HG03469 (cell line): ENCODE data around the gene MRPS7.
"Not testable (repeated sequence)": the region's sequence is repeated elsewhere in the genome, so short reads cannot be mapped to it uniquely, and the experiment has no call there.

ENCODE experiments used
- ATAC-seq: cut with Tn5 transposase; IDR thresholded peaks from one replicate; pipeline ENCODE4 v1.9.1; 2021; ENCODE audit warnings: mild to moderate bottlenecking, moderate library complexity, moderate number of reproducible peaks; ENCODE audit not compliant: unreplicated experiment

Gene MRPS7

DNA sequence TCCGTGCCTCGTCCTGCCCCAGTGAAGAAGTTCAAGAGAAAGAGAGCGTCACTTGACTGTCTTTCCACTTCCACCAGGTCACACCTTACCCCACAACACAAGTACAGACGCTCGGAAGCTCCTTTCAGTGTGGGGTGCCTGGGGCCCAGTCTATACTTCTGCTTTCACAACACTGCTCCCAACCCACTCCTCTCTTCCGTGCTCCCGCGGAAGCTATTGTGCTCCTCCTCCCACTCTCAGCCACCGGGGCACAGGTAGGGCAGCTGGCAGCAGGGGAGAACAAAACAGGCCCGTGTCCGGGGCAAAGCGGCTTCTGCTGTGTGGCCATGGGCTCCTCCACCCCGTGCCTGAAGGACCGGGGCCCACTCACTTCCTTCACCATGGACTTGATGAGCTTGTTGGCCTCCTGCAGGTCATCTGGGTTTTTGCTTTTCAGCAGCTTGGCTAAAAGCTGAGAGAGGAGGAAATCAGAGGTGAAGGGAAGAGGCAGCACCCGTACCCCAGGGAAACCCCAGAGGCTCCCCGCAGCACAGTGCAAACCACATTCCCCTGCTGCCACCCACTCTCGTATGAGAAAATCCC lies 19.1 kb upstream of the MRPS7 start:
- ATAC-seq: no peak

DNA sequence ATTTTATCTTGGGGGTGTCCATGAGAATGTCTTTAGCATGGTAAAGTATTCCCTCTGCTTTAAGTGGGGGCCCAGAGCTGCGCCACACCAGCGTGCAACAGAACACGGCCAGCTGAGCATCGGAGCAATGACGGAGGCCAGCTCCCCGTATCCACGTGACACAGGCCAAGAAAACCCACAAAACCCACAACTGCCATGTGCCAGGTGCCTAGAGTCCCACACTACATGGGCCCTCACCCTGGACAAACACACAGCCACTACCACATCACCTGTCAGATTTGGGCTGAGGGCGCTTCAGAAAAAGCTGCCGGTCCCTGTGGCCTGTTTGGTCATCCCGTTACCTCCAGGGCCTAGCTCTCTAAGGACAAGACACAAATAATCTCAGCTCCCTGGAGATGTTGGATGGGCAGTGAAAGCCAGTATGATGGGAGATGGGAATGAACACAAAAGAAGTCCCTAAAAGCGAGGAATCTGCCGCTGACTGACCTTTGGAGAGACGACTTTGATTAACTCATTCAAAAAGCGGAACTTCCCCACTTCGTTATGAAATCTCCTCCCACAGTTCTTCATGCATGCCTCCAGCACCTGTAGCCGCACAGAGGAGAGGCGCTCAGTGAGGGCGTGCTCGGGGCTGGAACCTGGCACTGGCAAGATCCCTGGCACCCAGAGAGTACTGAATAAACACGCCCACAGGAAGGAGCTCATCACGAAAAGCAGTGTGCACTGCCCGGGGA lies 17.4 kb upstream of the MRPS7 start:
- no peak for ATAC-seq

DNA sequence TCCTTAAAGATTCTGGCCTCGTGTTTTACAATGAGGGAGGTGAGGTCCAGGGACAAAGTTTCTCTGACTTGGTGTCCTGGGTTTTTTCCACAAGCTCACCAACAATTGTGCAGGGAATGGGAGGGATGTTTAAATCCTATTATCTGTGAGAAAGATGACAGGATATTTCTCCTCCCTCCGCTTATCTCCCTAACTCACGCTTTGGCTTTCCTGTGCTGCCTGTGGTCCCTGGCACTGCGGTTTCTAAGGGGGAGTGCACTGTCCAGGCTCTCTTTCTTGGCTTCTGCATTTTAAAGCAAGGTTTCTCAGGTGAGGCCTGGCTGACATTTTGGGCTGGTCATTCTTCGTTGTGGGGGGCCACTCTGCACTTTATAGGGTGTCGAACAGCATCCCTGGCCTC lies 16.7 kb upstream of the MRPS7 start:
- ATAC-seq: no peak

DNA sequence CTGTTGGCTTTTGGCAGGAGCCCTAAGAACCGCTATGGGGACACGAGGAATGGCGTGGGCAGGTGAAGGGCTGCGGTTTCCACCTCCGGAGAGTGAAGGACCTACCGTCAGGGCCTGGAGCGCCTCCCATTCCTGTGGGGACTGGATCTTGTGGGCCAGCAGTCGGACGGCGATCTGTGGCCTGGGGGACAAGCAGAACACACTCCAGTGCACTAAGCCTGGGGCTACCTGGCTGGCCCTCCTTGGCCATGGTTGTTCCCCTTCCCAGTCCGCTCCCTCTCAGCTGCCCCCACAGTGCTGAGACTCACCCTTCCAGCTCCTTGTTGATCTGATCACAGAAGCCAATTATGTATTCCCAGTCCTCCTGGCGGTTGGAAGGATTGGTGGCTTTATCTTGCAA lies 15.3 kb upstream of the MRPS7 start:
- no peak for ATAC-seq

DNA sequence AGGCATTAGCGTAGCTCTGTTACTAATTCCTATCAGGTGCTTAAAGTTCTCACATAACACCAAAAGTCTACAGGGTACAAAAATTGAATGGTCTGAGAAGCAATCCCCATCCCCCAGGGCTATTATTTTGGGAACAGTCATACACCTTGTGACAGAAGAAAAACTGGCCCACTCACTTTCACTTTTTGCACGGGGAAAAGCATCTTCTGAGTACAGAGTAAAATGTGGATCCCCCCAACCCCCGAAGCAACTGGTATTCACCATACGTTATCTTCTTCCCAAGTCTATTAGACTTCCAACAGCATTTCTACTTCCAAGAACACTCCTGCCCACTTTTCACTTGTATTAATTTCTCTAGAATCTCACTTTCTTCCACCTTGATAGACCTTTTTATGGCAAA lies 12.1 kb upstream of the MRPS7 start:
- ATAC-seq: no peak

DNA sequence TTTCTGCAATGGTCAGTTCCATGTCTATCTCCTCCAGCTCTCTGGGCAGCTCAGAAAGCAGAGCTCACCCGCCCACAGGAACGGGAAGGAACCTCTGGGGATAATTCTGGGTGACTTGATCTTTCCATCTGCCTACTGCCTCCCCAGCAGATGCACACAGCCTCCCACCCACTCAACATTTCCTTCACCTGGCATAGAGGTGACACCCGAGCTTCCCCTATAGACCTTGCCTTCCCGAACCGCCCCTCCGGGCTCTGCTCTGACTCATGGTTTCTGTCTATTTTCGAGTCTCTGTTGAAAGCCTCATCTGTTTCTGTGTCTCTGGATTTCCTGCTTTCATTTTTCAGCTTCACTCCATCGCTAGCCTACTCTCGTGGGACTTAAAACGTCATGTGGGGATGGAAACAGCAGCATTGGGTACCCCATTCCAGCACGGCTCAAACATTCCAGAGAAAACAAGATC lies 11.6 kb upstream of the MRPS7 start:
- ATAC-seq: no peak

DNA sequence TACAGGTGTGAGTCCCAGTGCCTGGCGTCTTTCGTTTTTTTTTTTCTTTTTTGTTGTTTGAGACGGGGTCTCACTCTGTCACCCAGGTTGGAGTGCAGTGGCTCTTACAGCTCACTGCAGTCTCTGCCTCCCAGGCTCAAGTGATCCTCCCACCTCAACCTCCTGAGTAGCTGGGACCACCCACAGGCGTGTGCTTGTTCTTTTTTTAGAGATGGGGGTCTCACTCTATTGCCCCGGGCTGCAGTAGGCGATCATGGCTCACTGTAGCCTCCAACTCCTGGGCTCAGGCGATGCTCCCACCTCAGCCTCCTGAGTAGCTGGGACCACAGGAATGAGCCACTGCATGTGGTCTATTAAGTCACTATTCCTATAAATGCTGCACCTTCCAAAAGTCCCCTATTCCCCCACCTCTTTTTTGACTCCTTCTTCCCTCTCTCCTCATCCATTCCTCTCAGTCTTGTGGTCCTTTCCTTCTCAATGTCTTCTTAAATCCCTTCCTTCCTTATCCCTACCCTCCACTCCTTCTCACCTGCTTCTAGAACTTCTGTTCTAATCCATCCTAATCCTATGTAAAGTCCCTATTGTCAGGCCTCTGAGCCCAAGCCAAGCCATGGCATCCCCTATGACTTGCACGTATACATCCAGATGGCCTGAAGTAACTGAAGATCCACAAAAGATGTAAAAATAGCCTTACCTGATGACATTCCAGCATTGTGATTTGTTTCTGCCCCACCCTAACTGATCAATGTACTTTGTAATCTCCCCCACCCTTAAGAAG lies 9.5 kb upstream of the MRPS7 start:
- ATAC-seq: no peak

DNA sequence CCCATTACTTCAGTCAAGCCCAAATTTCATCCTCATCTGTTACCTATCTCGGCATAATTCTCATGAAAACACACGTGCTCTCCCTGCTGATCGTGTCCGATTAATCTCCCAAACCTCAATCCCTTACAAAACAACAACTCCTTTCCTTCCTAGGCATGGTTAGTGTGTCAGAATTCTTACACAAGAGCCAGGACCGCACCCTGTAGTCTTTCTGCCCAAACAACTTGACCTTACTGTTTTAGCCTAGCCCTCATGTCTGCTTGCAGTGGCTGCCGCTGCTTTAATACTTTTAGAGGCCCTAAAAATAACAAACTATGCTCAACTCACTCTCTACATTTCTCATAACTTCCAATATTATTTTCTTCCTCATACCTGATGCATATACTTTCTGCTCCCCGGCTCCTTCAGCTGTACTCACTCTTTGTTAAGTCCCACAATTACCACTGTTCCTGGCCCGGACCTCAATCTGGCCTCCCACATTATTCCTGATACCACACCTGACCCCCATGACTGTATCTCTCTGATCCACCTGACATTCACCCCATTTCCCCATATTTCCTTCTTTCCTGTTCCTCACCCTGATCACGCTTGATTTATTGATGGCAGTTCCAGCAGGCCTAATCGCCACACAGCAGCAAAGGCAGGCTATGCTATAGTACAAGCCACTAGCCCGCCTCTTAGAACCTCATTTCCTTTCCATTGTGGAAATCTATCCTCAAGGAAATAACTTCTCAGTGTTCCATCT lies 5.6 kb upstream of the MRPS7 start:
- ATAC-seq: not testable (repeated sequence)

DNA sequence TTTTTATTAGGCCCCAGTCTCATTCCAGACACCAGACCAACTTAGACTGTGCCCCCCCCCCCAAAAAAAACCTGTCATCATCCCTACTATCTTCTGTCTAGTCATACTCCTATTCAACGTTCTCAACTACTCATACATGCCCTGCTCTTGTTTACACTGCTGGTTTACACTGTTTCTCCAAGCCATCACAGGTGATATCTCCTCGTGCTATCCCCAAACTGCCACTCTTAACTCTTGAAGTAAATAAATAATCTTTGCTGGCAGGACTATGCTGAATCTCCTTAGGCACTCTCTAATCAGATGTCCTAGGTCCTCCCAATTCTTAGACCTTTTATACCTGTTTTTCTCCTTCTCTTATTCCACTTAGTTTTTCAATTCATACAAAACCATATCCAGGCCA lies 4.5 kb upstream of the MRPS7 start:
- ATAC-seq: not testable (repeated sequence)

DNA sequence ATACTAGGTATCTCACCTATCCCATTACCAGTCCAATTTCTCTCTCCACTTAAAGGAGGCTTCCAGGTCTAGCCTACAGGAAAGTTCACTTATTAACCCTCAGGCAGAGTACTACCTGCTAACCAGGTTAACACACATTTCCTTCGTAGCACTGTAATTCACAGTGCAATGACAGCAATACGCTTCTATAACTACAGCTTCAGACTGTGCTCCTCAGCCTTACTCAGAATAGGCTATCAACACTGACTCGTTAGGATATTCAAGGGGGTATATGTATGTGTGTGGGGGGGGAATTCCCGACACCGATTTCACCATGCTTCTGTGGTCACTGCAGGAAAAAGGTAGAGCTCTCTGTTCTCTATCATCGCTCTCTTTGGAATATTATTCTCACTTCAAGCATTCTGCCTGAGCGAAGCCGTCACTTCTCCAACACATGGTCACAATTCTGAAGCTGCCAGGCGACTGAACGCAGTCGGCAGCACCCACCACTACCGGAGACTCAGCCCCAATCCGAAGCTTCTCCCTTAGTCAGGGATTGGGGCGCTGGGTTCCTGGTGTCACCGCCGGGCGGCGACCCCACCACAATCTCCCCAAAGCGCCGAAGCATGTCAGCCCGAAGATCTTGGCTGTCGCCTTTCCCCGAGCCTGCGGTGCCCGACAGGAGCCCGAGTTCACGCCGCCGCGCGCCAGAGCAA lies 891 bp upstream of the MRPS7 start:
- peak; percentile 18 for ATAC-seq

DNA sequence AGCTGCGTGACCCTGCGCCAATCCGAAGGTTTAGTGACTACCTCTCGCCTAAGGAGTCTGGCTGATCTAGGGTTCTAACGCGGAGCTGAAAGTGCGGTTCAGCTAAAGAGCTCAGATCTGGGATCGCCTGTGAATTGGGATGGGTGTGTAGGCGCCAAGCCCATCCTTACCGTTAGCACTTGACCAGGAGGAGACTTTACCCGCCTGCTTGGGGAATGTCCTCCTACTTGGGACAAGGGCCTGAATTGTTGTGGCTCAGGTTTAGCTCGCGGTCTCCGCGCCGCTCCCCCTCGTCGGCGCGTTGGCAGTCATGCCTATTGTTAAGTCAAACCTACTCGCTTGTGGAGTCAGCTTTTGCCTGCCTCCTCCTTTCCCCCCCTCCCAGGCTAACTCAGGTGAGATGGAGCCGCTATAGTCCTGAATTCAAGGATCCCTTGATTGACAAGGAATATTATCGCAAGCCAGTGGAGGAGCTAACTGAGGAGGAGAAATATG lies 480 bp downstream of the MRPS7 start:
- no peak for ATAC-seq

DNA sequence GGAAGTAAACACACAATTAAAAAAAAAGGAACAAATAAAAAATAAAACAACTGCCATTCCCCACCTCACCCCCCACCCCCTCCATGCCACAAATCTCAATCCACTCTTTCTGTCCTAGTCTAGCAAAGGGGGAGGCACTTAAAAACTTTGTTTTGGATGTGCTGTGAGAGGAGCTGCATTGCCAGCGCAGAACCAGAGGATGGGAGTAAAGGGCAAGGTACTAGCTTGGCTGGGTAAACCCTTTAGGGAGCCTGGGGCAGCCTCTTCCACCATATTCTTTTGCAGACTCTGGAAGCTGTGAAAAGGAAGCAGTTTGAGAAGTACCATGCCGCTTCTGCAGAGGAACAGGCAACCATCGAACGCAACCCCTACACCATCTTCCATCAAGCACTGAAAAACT lies 1.4 kb downstream of the MRPS7 start:
- ATAC-seq: no peak

DNA sequence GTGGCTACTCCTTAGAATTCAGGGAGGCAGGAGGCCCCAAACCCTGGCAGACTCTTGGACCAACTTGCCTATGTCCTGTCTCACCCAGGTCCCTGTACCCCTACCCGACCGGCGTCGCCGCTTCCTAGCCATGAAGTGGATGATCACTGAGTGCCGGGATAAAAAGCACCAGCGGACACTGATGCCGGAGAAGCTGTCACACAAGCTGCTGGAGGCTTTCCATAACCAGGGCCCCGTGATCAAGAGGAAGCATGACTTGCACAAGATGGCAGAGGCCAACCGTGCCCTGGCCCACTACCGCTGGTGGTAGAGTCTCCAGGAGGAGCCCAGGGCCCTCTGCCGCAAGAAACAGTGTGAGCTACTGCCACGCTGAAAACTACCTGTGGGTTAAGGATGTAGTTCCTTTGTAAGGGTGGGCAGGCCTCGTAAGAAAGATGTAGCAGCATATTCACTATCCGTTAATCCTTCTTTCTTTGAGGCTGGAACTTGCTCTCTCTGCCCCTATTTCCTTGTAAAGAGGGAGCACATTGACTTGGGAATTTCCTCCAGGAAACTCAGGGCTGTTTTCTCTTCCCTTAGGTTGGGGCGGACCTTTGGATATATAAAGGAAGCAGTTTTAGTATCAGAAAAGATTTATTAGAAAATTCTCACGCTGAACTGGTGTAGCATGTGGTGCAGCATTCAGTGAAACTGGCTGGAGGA lies 4.1 kb downstream of the MRPS7 start:
- no peak for ATAC-seq

DNA sequence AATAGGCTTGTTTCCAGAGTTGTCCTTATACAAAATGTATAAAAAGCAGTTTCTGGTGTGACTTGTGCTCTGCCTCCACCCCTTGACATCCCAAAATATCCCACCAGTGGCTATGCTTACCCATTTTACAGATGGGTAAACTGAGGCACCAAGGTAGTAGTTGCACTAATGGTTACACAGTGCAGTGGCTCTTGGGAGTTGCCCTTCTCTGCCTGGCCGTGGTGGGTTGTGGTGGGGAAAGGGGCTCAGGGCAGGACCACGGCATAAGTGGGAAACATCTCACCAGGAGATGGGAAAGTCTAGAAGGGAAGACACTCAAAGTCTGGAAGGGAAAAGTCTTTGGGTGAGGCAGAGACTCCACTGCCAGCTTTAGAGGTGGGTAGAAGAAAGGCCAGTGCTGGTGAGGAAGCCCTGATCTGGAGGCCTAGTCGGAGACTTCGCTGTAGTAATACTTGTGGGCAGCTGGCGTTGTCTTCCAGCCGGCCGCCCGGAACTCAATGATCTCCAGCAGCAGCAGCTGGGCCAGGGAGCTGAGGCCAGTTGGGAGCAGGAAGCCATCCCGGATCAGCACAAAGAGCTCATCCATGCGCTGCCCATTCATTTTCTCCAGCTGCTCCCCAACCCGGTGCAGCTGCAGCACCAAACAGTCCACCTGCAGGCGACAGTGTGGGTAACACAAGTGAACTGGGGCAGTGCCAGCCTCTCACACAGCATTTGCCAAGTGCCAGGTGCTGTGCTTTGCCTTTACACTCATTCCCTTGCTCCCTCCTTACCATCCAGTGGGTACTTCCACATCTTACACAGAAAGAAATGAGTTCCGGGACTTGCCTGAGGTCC lies 4.9 kb downstream of the MRPS7 start:
- no peak for ATAC-seq

DNA sequence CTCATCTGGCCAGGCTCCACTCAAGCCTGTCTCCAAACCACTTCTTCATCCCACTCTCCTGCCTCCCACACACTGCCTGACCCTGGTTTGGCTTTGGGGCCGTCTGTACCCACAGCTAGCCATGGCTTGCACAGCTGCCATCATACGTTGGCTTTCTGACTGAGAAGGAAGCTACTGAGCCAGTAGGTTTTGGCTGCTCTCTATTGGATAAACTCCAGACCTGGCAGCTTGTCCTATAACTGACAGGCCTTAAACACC lies 5.4 kb downstream of the MRPS7 start:
- ATAC-seq: no peak

DNA sequence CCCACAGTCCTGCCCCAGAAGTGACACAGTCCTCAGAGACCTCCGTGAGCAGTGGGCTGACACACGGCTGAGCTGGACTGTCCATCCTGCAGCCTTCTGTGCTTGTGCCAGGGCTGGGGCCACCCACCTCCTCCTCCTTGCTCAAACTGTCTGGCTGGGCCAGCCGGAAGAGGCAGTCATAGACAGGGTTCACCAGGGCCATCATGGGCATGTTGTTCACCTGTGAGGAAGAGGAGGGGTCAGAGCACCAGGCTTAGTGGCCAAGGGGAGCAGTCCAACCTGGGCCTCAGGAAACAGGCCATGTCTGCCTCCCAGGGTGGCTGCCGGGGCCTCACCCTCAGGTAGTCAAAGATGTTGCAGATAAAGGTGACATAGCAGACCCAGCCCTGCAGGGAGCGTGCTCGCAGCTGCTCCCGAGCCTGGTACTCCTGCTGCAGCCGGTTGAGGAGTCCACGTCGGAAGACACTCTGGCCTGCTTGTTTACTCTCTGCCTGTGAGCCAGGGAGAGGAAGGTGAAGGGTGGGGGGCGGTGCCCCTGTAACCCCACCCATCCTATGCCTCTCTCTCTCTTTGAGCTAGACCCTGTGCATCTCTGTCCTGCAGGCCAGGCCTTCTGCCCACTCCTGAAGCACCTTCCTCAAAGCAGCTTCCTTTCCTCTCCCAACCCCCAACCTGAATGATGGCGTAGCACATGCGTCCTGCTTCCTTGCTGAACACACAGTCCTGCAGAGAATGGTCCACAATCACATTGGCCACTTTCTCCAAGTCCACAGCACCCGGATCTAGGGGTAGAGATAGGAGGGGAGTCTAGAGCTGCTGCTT lies 5.9 kb downstream of the MRPS7 start:
- ATAC-seq: no peak

DNA sequence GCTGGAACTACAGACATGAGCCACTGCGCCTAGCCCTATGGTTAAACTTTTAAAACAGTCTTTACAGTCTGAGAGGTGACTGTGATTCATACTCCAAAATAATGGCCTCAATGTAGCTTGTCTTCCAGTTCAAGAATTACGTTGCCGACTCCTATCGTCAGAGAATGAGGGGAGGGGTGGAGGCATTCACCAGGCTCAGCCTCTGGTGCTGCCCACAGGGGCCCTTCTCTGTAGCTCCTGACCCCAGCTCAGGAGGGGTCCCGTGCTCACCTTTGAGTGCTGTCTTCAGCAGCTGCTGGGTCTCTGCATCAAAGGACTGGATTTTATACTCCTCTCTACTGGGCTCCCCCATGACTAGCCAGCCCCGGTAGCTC lies 8.2 kb downstream of the MRPS7 start:
- ATAC-seq: no peak

DNA sequence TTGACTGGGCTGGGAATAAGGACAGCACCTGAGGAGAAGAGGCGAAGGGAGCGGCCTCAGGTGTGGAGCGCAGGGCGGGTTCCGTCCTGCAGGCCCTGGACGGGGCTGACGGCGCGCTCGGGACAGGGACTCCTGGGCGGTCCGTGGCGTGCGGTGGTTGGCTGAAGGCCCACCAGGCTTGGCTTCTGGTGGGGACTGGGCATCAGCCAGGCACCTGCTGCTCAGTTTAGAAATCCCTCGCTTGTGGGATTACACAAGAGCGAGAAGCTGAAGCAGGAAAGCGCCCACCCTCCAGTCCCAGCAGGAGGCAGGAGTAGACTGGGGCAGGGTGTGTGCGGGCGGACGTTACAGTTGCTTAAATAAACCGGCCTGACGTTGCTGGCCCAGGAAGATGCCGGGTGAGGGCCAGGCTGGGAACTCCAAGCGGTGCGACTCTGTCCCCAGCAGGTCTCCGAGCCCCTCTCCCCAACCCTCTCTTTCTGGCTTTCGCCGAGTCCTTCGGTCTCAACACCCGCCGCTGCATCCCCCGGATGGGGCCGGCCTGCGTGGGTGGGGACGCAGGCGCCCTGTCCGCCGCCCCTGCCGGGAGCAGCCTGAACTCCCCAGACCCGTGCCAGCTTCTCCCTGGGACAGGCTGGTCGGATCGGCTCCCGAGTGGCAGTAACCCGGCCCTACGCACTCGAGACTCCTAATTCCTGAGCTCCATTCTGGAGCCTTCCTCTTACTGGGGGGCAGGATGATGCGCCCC lies 8.7 kb downstream of the MRPS7 start:
- peak; percentile 6 for ATAC-seq
